Stimulated activated CD8-positive, alpha-beta memory T cell treated with anti-CD3 and anti-CD28 coated beads, Interleukin-7, amount 100 ng/mL, for 48 hours (primary cell): ENCODE measurements around the gene ARL15.

Source experiments
- DNase-seq, 2 donors: peaks; one replicate each; pipeline ENCODE4 v3.0.0-alpha.2; 2020; ENCODE audit warnings: low read depth in 1 of 2; ENCODE audit errors: extremely low read depth in 1 of 2

The ARL15 gene

GRCh38 chr5:54315736-54316528 lies 5.6 kb upstream of the ARL15 start:
- DNase-seq = no peak

- DNase-seq = no peak
Measured at GRCh38 chr5:54313311-54314270, 3.2 kb upstream of the ARL15 start.

GRCh38 chr5:54312499-54312898 lies 2.1 kb upstream of the ARL15 start:
- no peak for DNase-seq

- no peak for DNase-seq
Measured at GRCh38 chr5:54311176-54311677, 854 bp upstream of the ARL15 start.

GRCh38 chr5:54309691-54310432 lies 511 bp downstream of the ARL15 start:
- DNase-seq = no peak

GRCh38 chr5:54309276-54309675 lies 1.1 kb downstream of the ARL15 start:
- DNase-seq = no peak

- DNase-seq = no peak
Measured at GRCh38 chr5:54307583-54307982, 2.8 kb downstream of the ARL15 start.

GRCh38 chr5:54306893-54307292 lies 3.5 kb downstream of the ARL15 start:
- DNase-seq = no peak

- no peak for DNase-seq
Measured at GRCh38 chr5:54305737-54306136, 4.6 kb downstream of the ARL15 start.

GRCh38 chr5:54304040-54304439 lies 6.3 kb downstream of the ARL15 start:
- DNase-seq = no peak

- DNase-seq = no peak
Measured at GRCh38 chr5:54302267-54302687, 8.1 kb downstream of the ARL15 start.

GRCh38 chr5:54301849-54302248 lies 8.5 kb downstream of the ARL15 start:
- no peak for DNase-seq

GRCh38 chr5:54301220-54301619 lies 9.2 kb downstream of the ARL15 start:
- no peak for DNase-seq

GRCh38 chr5:54298947-54299346 lies 11.4 kb downstream of the ARL15 start:
- DNase-seq = no peak

- DNase-seq = no peak
Measured at GRCh38 chr5:54296386-54296785, 14.0 kb downstream of the ARL15 start.

GRCh38 chr5:54295651-54296276 lies 14.6 kb downstream of the ARL15 start:
- no peak for DNase-seq

- no peak for DNase-seq
Measured at GRCh38 chr5:54294097-54294667, 16.2 kb downstream of the ARL15 start.

- no peak for DNase-seq
Measured at GRCh38 chr5:54292866-54293265, 17.5 kb downstream of the ARL15 start.

- DNase-seq = no peak
Measured at GRCh38 chr5:54291498-54291897, 18.9 kb downstream of the ARL15 start.

- no peak for DNase-seq
Measured at GRCh38 chr5:54289769-54290168, 20.6 kb downstream of the ARL15 start.
